WTC11 (cell line): ENCODE measurements around the gene GP9.

ENCODE experiments used
- CREM ChIP-seq: sonication (generic); formaldehyde crosslinking; IDR thresholded peaks from 2 replicates; pipeline ENCODE4 v1.8.1; 2022; ENCODE audit warnings: mild to moderate bottlenecking, missing genetic modification reagents, moderate library complexity
- ESRRA ChIP-seq: sonication (generic); formaldehyde crosslinking; IDR thresholded peaks from 2 replicates; pipeline ENCODE4 v1.8.1; 2022; ENCODE audit warnings: mild to moderate bottlenecking, missing genetic modification reagents, borderline replicate concordance
- RORB ChIP-seq: fragments of 250-450 bp; sonication (Bioruptor Pico); IDR thresholded peaks from 2 replicates; pipeline ENCODE4 v1.9.0; 2021; ENCODE audit warnings: mild to moderate bottlenecking
- SOX15 ChIP-seq: fragments of 250-450 bp; sonication (Bioruptor Pico); IDR thresholded peaks from 2 replicates; pipeline ENCODE4 v1.9.0; 2021; ENCODE audit warnings: mild to moderate bottlenecking
- TEAD4 ChIP-seq: sonication (generic); formaldehyde crosslinking; IDR thresholded peaks from 2 replicates; pipeline ENCODE4 v1.8.0; 2022; ENCODE audit warnings: mild to moderate bottlenecking, missing genetic modification reagents
- ZNF121 ChIP-seq: sonication (generic); formaldehyde crosslinking; IDR thresholded peaks from 2 replicates; pipeline ENCODE4 v1.8.0; 2023; ENCODE audit warnings: missing genetic modification reagents
- TF ChIP-seq, protein P1 (sequence below): fragments of 200-600 bp; IDR thresholded peaks from 2 replicates; pipeline ENCODE4 v1.8.0; 2022; ENCODE audit warnings: antibody characterized with exemption
- TF ChIP-seq, protein P2 (sequence below): sonication (generic); formaldehyde crosslinking; IDR thresholded peaks from 2 replicates; pipeline ENCODE4 v1.8.1; 2022; ENCODE audit warnings: low read depth, mild to moderate bottlenecking, moderate library complexity, missing genetic modification reagents, borderline replicate concordance
- TF ChIP-seq, protein P3 (sequence below): sonication (generic); formaldehyde crosslinking; IDR thresholded peaks from 2 replicates; pipeline ENCODE4 v1.8.0; 2022; ENCODE audit warnings: mild to moderate bottlenecking, missing genetic modification reagents
- TF ChIP-seq, protein P4 (sequence below): sonication (generic); formaldehyde crosslinking; IDR thresholded peaks from 2 replicates; pipeline ENCODE4 v1.8.1; 2022; ENCODE audit warnings: missing genetic modification reagents, borderline replicate concordance
- TF ChIP-seq, protein P5 (sequence below): sonication (generic); formaldehyde crosslinking; IDR thresholded peaks from 2 replicates; pipeline ENCODE4 v1.8.1; 2022; ENCODE audit warnings: mild to moderate bottlenecking, moderate library complexity, missing genetic modification reagents
- TF ChIP-seq, protein P6 (sequence below): sonication (generic); formaldehyde crosslinking; IDR thresholded peaks from 2 replicates; pipeline ENCODE4 v1.8.1; 2023; ENCODE audit warnings: mild to moderate bottlenecking, missing genetic modification reagents, borderline replicate concordance

DNA sequence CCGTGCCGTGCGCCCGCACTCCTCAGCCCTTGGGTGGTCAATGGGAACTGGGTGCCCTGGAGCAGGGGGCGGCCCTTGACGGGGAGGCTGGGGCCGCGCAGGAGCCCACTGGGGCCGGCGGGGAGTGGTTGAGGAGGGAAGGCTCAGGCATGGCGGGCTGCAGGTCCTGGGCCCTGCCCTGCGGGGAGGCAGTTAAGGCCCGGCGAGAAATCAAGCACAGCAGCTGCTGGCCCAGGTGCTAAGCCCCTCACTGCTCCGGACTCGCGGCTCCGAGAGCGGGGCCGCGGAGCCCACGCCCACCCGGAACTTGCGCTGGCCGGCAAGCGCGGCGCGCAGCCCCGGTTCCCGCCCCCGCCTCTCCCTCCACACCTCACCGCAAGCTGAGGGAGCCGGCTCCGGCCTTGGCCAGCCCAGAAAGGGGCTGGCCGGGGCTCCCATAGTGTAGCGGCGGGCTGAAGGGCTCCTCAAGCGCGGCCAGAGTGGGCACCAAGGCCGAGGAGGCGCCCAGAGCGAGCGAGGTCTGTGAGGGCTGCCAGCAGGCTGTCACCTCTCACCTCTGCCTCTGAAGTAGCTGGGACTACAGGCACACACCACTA lies 7.8 kb downstream of the GP9 start:
- no peak for TF ChIP-seq ZNF121 (CRISPR knock-in tag)
- TF ChIP-seq, protein P1, sequence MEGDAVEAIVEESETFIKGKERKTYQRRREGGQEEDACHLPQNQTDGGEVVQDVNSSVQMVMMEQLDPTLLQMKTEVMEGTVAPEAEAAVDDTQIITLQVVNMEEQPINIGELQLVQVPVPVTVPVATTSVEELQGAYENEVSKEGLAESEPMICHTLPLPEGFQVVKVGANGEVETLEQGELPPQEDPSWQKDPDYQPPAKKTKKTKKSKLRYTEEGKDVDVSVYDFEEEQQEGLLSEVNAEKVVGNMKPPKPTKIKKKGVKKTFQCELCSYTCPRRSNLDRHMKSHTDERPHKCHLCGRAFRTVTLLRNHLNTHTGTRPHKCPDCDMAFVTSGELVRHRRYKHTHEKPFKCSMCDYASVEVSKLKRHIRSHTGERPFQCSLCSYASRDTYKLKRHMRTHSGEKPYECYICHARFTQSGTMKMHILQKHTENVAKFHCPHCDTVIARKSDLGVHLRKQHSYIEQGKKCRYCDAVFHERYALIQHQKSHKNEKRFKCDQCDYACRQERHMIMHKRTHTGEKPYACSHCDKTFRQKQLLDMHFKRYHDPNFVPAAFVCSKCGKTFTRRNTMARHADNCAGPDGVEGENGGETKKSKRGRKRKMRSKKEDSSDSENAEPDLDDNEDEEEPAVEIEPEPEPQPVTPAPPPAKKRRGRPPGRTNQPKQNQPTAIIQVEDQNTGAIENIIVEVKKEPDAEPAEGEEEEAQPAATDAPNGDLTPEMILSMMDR, result no peak
- TF ChIP-seq SOX15 (CRISPR knock-in tag), result no peak
- TF ChIP-seq, protein P2, sequence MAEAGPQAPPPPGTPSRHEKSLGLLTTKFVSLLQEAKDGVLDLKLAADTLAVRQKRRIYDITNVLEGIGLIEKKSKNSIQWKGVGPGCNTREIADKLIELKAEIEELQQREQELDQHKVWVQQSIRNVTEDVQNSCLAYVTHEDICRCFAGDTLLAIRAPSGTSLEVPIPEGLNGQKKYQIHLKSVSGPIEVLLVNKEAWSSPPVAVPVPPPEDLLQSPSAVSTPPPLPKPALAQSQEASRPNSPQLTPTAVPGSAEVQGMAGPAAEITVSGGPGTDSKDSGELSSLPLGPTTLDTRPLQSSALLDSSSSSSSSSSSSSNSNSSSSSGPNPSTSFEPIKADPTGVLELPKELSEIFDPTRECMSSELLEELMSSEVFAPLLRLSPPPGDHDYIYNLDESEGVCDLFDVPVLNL (CRISPR knock-in tag), result no peak
- no peak for TF ChIP-seq CREM (CRISPR knock-in tag)
- TF ChIP-seq, protein P3, sequence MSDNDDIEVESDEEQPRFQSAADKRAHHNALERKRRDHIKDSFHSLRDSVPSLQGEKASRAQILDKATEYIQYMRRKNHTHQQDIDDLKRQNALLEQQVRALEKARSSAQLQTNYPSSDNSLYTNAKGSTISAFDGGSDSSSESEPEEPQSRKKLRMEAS, result no peak
- no peak for TF ChIP-seq ESRRA
- TF ChIP-seq, protein P4, sequence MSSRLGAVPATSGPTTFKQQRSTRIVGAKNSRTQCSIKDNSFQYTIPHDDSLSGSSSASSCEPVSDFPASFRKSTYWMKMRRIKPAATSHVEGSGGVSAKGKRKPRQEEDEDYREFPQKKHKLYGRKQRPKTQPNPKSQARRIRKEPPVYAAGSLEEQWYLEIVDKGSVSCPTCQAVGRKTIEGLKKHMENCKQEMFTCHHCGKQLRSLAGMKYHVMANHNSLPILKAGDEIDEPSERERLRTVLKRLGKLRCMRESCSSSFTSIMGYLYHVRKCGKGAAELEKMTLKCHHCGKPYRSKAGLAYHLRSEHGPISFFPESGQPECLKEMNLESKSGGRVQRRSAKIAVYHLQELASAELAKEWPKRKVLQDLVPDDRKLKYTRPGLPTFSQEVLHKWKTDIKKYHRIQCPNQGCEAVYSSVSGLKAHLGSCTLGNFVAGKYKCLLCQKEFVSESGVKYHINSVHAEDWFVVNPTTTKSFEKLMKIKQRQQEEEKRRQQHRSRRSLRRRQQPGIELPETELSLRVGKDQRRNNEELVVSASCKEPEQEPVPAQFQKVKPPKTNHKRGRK (CRISPR knock-in tag), result no peak
- TF ChIP-seq, protein P5, sequence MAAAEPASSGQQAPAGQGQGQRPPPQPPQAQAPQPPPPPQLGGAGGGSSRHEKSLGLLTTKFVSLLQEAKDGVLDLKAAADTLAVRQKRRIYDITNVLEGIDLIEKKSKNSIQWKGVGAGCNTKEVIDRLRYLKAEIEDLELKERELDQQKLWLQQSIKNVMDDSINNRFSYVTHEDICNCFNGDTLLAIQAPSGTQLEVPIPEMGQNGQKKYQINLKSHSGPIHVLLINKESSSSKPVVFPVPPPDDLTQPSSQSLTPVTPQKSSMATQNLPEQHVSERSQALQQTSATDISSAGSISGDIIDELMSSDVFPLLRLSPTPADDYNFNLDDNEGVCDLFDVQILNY (CRISPR knock-in tag), result no peak
- no peak for TF ChIP-seq RORB
- TF ChIP-seq, protein P6, sequence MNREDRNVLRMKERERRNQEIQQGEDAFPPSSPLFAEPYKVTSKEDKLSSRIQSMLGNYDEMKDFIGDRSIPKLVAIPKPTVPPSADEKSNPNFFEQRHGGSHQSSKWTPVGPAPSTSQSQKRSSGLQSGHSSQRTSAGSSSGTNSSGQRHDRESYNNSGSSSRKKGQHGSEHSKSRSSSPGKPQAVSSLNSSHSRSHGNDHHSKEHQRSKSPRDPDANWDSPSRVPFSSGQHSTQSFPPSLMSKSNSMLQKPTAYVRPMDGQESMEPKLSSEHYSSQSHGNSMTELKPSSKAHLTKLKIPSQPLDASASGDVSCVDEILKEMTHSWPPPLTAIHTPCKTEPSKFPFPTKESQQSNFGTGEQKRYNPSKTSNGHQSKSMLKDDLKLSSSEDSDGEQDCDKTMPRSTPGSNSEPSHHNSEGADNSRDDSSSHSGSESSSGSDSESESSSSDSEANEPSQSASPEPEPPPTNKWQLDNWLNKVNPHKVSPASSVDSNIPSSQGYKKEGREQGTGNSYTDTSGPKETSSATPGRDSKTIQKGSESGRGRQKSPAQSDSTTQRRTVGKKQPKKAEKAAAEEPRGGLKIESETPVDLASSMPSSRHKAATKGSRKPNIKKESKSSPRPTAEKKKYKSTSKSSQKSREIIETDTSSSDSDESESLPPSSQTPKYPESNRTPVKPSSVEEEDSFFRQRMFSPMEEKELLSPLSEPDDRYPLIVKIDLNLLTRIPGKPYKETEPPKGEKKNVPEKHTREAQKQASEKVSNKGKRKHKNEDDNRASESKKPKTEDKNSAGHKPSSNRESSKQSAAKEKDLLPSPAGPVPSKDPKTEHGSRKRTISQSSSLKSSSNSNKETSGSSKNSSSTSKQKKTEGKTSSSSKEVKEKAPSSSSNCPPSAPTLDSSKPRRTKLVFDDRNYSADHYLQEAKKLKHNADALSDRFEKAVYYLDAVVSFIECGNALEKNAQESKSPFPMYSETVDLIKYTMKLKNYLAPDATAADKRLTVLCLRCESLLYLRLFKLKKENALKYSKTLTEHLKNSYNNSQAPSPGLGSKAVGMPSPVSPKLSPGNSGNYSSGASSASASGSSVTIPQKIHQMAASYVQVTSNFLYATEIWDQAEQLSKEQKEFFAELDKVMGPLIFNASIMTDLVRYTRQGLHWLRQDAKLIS (CRISPR knock-in tag), result no peak
- TF ChIP-seq TEAD4 (CRISPR knock-in tag), result no peak
